Fibroblast of upper back skin (primary cell): ENCODE data around the gene CC2D1A.
A peak's percentile ranks its signal among the peaks of the same experiment; 100 is the strongest.

ENCODE experiments used
- DNase-seq: peaks from one replicate; pipeline ENCODE4 v3.0.0-alpha.2; 2013

The CC2D1A gene

DNA sequence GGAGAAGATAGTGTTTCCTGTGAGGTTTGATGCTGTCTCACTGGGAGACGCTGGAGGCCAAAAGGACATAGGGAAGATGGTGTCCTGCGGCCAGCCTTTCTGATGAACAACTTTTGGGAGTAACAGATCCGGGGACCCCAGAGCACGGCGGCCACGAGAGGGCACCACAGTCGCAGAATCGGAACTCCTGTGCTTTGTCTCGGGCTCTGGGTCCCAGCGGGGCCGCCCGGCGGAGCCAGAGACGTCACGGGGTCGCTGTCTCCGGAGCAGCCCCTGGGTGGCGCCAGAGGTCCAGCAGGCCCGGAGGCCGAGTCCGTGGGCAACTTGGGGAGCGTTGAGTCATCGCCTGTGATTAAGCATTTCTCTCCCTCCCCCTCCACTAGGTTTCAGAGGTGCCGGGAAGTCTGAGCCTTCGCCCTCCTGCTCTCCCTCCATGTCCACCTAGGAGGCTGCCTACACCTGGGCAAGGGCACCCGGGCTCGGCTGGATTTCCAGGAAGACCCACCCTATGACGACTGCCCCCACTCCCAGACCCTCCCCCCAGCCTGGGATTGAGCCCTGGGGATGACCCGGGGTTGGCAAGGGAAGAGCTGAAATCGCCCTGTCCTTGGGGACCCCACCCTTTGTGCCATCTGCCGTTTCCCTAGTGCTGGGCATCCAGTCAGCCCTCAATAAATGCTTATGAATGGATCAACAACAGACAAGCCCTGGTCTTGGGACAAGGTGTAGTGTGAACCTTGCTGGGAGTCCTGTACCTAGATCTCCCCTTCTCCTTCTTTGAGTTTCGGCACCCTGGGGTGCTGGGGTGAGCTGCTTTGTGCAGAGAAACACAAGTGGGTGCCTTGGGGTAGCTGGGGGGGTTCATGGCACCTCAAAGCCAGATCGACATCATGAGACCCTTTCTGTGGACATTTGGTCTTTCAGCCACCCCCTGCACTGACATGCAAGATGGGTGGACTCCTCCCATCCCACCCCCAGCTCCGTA is 25.6 kb upstream of the CC2D1A start:
- DNase-seq: peak; percentile 94

DNA sequence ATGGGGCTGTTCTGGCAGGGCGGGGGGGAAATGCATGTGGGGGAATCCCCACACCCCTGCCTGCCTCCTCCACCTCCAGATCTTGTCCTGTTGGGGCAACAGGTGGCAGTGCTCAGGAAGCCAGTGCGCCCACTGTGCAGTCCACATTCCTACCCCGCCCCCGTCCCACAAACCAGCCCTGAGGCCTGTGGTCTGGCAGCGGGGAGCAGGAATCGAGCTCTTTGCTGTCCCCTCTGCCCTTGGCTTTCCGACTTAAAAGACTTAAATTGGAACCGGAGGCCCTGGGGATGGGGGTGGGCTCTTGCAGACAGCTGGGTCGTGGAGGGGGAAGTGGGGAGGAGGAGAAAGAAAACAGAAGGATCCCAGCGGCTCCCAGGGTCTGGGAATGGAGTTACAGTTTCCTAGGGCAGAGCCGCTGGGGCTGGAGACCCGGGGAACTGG is 24.7 kb upstream of the CC2D1A start:
- DNase-seq: peak; percentile 56

DNA sequence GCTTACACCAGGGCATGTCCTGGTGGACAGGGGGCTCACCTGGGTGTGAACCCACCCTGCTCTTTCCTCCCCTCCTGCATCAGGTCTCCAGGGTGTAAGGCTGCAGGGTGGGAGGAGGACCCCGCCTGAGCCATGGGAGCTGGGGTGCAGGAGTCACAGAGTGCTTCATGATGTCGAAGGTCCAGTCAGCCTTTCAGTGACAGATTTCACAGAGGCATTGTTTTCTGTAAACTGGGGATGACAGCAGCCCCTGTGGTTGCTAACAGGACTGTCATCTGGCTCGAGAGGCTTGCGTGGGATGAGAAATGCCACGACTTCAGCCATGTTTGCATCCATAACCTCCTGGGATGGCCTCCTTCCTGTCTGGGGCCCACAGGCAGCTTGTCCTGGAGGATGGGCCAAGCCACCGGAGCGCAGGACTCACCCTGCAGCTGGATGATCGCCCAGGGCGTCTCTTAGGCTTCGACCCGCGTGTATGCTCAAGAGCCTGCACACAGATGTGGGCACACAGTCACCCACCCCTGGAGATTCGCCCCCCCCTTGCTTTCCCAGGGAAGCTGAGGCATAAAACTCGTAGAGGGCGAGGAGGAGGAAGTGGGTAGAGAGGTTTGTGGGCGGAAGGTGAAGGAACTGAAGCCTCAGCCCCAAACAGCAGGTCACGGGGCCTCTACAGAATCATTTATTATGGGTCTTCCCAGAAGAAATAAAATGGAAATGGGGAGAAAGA is 24.1 kb upstream of the CC2D1A start:
- DNase-seq: peak; percentile 68

DNA sequence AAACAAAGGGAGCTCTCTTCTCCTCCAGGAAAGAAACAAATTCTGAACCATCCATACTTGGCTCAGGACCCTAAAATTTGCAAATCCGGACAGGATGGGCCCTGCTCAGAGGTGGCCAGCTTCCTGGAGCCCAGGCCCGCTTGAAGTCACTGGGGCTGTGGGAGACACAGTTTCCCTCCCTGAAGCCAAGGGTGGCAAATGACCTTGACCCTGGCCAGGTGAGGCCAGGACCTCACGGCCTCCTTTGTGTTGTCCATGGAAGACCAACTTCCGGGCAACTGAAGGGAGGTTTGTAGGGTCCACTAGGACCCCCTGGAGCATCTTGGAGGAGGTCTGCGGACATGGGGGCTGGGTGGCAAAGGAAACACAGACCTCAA is 23.6 kb upstream of the CC2D1A start:
- no peak for DNase-seq

DNA sequence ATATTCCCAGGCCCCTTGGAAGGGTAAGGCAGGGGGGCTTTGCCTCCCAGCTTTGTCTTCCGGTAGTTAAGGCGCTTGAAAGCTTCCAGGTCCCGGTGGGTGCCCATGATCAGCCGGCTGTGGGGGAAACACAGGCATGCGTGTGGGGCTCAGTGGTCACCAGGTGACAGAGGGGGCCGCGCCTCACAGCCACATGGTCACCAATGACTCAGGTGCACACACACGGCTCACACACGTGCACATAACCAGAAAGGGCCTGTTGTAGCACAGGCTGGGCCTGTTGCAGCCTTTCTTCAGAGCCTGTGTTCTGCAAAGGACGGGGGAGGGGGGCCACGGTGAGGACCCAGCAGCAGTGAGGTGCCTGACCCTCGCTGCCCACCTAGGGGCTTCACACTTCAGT is 23.2 kb upstream of the CC2D1A start:
- DNase-seq: no peak

DNA sequence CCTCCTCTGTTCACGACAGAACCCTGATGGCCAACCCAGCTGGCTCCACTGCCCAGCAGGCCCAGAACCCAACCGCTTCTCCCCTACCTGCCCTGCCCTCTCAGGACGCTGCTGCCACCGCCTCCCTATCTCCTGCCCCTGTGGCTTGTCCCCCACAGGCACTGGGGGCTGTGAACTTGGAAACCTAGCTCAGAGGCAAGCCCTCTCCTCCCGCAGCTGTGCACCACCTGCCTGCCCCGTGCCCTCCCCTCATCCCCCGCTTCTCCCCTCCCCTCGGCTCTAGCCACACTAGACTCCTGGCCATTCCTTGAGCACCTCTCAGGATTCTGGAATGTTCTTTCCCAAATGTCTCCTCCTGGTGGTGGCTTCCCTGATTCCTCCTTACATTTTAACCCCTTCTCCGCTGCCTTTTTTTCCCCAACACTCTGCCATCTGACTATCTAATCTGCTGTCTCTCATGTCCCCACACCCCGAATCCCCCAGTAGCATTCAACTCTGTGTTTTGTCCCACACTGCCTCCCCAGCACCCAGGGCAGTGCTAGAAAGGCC is 22.4 kb upstream of the CC2D1A start:
- DNase-seq: no peak

DNA sequence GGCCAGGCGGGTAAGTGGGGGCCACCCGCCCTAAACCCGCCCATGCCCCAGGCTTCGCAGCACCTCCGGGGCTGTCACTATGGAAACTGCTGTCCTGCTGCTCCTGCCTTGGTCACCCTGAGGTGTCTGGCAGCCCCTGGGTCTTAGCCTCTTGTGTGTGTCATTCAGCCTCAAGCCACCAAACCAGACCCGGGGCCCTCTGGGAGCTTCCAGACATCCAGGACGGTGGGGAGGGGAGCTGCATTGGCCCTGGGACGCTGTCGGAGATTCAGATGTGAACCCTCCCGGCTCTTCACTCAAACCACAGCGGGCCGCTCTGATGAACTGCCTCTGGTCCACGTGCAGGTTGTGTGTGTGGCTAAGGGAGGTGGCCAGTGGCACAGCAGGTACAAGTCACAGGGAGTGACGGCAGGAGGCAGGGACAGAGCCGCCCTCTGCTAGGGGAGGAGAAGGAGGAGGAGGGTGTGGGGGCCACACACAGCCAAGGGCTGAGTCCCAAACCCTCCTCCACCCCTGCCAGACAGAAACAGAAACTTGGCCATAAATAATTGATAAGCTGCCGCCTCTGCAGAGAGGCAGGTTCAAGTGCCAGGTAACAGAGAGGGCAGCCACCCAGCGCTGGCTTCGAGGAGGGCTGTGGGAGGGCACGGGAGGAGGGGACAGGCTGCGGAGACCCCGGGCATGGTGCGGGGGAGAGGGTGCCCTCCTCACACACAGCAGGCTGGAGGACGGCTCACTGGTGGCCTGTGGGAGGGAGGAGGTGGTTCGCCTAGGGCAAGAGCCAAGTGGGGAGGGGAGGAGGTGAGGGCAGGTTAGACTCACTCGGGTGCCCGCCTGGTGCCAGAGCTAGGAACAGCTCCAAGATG is 21.0 kb upstream of the CC2D1A start:
- no peak for DNase-seq

DNA sequence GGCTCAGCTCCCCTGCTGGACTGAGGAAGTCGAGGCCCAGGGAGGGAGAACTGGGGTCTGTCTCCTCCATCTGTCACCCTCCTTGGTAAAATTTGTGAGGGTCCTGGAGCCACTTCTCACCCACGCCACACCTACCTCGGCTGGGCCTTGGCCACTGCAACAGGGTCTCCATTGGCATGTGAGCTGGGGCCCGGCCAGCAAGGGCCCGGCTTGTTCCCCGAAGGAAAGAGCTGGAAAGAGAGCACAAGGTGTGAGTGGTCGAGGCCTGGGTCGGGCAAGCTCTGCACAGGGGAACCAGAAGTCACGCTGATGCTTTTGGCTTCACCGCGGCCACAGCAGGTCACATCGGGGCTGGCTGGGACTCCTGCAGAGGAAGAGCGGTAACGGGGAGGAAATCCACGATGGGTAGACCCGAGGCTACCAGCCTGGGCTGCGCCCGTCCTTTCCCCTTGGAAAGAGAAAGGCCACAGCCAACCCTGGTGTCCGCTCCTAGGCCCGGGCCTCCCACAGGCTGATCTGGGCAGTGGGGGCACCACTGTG is 20.1 kb upstream of the CC2D1A start:
- no peak for DNase-seq

DNA sequence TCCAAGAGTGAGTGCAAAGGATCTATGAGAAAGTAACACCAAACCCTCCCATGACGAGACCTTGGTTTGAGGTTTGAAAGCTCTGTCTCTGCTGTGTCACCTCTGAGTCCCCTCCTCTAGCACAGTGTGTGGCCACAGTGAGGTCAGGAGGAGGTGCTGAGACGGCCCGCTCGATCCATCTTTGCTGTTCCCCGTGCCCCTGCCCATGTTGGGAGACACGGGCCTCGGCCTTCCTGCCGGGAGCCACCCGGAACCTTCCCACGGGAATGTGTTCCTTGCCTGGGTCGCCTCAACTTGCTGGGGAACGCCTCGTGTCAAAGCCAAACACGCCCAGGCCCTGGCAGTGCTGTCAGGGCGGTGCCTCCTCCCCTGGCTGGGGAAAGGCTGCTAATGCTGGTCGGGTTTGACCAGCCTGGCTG is 19.0 kb upstream of the CC2D1A start:
- DNase-seq: no peak

DNA sequence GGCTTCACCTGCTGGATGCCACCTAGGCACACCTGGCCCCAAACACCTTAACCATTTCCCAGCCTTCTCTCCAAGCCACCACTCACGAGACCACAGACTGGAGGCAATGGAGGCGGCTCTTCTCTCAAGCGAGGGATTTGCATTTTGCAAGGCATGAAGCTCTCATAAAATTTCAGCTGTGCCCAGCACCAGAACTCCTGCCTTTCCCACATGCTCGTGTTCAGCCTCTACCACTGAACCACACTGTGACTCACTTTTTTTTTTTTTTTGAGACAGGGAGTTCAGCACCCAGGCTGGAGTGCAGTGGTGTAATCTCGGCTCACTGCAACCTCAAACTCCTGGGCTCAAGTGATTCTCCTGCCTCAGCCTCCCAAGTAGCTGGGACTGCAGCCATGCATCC is 18.5 kb upstream of the CC2D1A start:
- DNase-seq: no peak

DNA sequence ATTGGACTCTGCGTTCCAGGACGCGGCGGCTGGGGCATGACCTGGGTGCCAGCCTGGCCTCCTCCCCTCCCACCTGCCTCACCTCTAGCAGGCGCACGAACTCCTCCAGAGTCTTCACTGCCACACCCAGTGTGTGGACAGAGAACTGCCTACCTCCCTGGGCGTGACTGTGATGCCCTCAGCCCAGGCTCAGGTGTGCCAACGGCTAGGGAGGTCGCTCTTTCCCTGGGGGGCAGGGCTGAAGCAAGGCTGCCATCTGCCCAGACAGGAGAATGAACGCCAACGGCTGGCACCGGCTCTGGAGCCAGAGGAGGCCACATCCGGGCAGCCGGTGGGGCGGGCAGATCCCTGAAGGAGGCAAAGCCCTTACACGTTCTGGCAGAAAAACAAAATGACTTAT is 17.7 kb upstream of the CC2D1A start:
- no peak for DNase-seq

DNA sequence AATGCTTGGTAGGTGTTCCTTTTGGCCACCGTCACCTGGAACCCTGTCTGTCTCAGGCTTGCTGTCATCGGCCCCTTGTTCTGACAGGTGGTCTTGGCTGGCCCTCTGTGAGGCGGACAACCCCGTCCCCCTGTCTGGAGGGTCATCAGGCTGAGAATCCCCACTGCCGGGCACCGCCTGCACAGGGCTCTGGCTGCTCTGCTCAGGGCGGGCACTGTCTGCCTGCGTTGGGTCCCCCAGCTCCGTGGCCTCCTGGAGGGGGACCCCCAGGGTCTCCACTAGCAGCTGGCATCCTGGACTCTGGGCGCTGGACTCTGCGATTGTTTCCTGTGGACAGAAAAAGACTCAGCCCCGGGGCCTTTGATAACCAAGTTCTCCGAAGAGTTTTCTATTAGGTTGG is 15.9 kb upstream of the CC2D1A start:
- DNase-seq: no peak

DNA sequence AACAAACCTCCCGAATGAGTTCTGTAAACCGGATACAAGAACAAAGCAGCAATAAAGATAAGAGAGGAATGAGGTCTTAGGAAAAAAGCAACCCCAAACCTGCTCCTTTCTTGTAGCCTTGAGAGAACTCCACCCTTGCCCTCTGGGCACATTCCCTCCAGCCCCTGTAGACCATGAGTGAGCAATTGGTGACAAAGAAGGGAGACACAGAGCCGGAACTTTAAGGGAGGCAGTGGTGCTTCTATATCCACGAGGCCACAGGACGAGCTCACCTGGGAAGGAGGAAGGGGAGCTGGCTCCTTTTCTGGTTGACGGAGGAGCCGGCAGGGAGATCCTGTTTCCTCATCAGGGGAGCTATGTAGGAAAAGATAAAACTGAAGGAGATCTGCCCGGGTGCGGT is 13.1 kb upstream of the CC2D1A start:
- no peak for DNase-seq

DNA sequence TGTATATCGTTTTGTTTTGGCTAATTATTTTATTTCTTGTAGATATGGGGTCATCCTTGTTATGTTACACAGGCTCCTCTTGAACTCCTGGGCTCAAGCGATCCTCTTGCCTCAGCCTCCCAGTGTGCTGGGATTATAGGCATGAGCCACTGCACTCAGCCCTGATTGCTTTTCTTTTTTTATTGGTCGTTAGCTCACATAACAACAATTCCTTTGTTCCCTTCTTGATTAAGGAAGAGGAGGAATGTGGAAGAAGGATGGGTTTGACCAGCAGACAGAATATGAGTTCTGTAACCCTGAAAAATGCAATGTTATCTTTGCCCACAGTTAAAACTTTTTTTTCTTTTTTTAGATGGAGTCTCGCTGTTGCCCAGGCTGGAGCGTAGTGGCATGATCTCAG is 11.4 kb upstream of the CC2D1A start:
- no peak for DNase-seq

DNA sequence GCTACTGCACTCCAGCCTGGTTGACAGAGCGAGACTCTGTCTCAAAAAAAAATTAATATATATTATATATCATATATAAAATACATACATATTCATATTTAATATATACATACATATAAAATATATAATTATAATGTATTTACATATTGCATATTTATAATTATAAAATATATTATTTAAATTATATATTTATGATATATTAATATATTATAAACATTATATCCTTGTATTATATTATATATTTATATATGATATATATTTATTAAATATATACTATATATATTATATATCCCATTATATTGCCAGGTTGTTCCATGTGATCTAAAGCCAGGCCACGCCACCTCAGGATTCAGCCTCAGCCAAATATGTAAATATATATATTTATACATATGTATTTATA is 9.8 kb upstream of the CC2D1A start:
- no peak for DNase-seq

DNA sequence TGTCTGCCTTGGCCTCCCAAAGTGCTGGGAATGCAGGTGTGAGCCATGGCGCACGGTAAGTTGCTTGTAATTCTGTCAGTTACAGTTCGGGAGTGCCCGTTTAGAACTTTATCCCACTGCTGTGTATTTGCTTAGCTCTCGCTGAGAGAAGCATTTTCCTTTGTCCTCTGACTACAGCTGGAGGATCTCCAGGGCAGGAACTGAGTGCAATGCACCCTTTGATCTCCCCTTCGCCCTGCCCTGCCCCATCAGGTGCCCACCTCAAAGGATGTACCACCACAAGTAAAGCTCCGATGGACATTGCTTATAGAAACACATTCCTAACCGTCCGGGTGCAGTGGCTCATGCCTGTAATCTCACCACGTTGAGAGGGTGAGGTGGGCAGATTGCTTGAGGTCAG is 6.6 kb upstream of the CC2D1A start:
- DNase-seq: no peak

DNA sequence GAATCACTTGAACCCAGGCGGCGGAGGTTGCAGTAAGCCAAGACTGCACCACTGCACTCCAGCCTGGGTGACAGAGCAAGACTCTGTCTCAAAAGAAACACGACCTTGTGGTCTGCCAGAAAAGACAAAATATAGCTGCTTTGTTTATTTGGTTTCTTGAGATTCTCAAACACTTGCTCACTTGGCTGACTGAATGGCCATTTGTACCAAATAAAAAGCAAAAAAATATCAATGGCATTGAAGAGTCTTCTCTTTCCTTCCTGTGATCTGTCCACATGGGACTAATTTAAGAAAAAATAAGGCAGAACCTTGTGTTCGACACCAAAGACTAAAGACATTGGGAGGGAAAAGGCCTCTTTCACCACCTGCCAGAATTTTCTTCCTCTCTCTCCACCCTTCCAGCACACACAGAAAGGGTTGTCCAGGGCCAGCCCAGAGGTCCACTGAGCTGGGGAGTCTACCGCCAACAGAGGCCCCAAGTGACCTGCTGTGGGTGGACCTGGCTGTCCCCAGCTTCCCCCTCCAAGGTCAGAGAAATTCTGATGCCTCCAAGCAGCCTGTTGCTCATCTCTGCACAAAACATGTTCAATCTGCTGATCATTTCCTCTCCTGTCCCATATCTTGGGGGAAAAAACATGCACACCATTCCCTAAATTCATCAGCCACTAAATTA is 6.0 kb upstream of the CC2D1A start:
- DNase-seq: no peak

DNA sequence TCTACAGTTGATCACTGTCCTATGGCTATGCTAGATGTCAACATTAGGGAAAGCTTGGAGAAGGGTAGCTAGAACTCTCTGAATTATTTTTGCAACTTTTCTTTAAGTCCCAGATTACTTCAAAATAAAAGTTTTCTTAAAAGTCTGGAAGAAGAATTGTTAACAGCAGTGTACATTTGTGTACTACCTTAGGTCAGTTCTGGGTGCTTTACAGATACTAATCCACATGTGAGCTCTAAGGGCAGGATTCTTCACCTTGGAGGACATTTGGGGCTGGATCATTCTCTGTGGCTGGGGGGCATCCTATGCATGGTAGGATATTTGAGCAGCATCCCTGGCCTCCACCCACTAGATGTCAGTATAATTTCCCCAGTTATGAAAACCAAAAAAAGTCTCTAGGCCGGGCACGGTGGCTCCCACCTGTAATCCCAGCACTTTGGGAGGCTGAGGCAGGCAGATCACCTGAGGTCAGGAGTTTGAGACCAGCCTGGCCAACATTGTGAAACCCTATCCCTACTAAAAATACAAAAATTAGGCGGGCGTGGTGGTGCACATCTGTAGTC is 2.9 kb upstream of the CC2D1A start:
- no peak for DNase-seq

DNA sequence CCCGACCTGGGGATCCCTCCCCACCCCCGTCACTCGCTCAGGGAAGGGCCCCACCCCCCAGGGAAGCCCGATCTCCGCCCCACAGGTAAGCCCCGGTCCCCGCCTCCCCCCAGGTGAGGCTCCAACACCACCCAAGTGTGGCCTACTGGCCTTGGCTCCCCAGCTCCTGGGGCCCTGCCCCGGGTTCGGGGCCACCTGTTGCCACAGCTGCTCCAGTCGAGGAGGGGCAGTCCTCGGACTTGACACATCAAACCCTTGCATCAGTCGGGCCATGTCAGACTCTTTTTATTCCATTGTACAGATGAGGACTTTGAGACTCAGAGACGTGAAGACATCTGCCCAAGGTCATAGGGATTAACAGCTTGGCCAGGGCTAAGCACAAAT is 512 bp downstream of the CC2D1A start:
- DNase-seq: peak; percentile 5

DNA sequence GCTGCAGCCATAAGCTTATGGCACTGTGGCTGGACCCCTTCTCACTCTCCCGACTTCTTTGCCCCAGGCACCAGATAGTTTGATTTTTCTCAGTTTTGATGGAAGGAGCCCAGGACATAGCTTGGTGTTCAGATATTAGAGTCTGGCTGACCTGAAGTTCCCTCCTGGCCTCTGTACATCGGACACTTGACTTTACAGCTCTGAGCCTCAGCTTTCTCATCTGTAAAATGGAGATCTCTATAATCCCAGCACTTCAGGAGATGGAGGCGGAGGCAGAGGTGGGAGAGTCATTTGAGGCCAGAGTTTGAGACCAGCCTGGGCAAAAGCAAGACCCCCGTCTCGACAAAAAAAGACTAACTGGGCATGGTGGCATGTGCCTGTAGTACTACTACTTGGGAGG is 909 bp downstream of the CC2D1A start:
- no peak for DNase-seq

DNA sequence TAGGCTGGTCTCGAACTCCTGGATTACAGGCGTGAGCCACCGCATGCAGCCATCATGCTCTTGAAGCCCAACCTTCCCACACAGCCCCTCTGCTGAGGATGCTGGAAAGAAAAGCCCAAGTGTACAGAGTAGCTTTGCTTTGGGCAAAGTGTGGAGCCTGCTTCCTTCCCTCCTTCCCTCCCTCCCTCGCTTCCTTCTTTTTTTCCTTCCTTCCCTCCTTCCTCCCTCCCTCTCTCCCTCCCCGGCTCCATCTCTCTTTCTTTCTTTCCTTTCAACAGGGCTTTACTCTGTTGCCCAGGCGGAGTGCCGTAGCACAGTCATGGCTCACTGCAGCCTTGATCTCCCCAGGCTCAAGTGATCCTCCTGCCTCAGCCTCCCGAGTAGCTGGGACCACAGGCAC is 2.7 kb downstream of the CC2D1A start:
- no peak for DNase-seq

DNA sequence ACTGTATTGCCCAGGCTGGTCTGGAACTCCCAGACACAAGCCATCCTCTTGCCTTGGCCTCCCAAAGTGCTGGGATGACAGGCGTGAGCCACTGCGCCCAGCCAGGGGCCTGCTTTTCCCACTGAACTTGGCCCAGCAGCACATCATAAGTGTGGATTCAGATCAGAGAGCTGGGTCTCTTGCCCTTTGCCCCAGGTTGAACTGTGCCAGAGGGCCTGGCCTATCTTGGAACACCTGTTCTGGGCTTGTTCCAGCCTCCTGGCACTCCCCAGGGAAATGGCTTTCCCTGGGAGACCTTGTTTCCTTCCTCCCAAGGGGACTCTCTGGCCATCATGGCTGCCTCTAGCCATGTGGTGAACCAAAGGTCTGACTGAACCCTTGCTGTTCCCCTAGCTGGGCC is 3.4 kb downstream of the CC2D1A start:
- no peak for DNase-seq
